22Rv1 (cell line): Measurements from ENCODE around the gene IL11.

Source experiments
- ZFX ChIP-seq: fragments of 450-650 bp; IDR thresholded peaks from 2 replicates; pipeline ENCODE4 v1.6.1; 2017; ENCODE audit warnings: antibody characterized with exemption, borderline replicate concordance
- TF ChIP-seq, protein P1 (sequence below): fragments of 450-650 bp; IDR thresholded peaks from 2 replicates; pipeline ENCODE4 v1.5.1; 2017; ENCODE audit warnings: mild to moderate bottlenecking

DNA sequence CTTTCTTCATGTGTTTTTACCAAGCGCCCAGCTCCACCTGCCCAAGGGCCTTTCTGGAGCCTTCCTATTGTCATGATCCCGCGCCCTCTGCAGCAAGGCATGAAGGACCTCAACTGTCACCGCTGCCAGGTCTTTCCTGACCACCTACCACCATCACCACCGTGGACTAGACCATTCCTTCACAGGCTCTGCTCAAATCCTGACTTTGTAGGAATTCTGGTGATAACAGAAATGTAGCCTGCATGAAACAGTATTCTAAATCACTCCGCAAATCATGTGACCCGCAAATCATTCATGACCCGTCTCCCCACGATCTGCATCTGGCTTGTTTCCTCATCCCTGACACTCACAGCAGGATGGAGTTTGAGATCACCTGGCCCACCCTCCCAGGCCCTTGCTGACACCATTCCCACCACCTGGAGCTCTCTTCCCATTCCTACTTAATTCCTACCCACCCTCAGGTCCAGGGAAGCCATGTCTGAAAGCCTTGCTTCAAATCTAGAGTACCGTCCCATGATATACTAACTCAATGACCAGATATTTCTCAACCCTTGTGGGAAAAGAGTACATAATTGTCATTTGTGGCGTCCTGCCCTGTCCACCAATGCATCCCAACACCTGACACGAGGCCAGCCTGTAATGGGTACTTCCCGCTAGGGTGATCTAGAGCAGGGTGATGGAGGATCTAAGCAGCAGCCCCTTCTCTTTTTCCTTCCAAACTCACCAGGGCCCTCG, 36.0 kb upstream of the IL11 start:
- TF ChIP-seq, protein P1, sequence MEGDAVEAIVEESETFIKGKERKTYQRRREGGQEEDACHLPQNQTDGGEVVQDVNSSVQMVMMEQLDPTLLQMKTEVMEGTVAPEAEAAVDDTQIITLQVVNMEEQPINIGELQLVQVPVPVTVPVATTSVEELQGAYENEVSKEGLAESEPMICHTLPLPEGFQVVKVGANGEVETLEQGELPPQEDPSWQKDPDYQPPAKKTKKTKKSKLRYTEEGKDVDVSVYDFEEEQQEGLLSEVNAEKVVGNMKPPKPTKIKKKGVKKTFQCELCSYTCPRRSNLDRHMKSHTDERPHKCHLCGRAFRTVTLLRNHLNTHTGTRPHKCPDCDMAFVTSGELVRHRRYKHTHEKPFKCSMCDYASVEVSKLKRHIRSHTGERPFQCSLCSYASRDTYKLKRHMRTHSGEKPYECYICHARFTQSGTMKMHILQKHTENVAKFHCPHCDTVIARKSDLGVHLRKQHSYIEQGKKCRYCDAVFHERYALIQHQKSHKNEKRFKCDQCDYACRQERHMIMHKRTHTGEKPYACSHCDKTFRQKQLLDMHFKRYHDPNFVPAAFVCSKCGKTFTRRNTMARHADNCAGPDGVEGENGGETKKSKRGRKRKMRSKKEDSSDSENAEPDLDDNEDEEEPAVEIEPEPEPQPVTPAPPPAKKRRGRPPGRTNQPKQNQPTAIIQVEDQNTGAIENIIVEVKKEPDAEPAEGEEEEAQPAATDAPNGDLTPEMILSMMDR, result no peak
- no peak for TF ChIP-seq ZFX
